T-cell (primary cell): Measurements from ENCODE around the gene KCNMA1. TPM values are rescaled to one million over a fixed set of nuclear protein-coding genes. Genes with fewer than 3 reads are reported as not detected.

Experiments used
- ATAC-seq, 4 experiments: fragments of 200-7000 bp in 3 of 4; fragments of 150-1000 bp in 1 of 4; cut with Tn5 transposase; replicated peaks in 1 of 4; 1 replicate in 3 of 4; 2 replicates in 1 of 4; pipeline ENCODE4 v1.10.0; 2021; ENCODE audit warnings: moderate library complexity in 3 of 4, mild to moderate bottlenecking in 2 of 4, moderate number of reproducible peaks in 1 of 4
- CTCF ChIA-PET, 2 donors: fragments of 300-600 bp; sonication (Branson Sonifier 250); formaldehyde crosslinking; loops; one replicate each; lab custom pipeline; 2022; ENCODE audit warnings: antibody characterized with exemption in 2 of 2; lab: Charles Lee
- POLR2A ChIA-PET, 2 donors: fragments of 300-600 bp; sonication (Branson Sonifier 250); formaldehyde crosslinking; loops; one replicate each; lab custom pipeline; 2022; ENCODE audit warnings: antibody characterized with exemption in 2 of 2; lab: Charles Lee
- DNase-seq, 35 experiments: peaks; one replicate each; pipeline versions ENCODE4 v3.0.0 to v3.0.0-alpha.2; 2013 to 2023
- H3K27ac ChIP-seq: one replicate; pipeline ENCODE4 v1.5.1; 2013; ENCODE audit warnings: low read length
- H3K27me3 ChIP-seq, 2 experiments: replicated peaks in 1 of 2; 1 replicate in 1 of 2; 2 replicates in 1 of 2; pipeline versions ENCODE4 v1.6.1 to v1.7.0; 2013; ENCODE audit warnings: low read length in 1 of 2, mixed read lengths in 1 of 2; ENCODE audit not compliant: control insufficient read depth in 2 of 2, insufficient read depth in 2 of 2; ENCODE audit errors: extremely low read depth in 1 of 2
- H3K36me3 ChIP-seq, 2 donors: 1 replicate in 1 of 2; 2 replicates in 1 of 2; pipeline versions ENCODE4 v1.6.1 to v1.7.0; 2013; ENCODE audit warnings: low read length in 1 of 2; ENCODE audit not compliant: control insufficient read depth in 2 of 2, insufficient read depth in 1 of 2; ENCODE audit errors: extremely low read depth in 1 of 2
- H3K4me1 ChIP-seq, 2 experiments: 1 replicate in 1 of 2; 2 replicates in 1 of 2; pipeline versions ENCODE4 v1.6.1 to v1.7.0; 2013; ENCODE audit warnings: low read length in 2 of 2, mixed read lengths in 1 of 2; ENCODE audit not compliant: insufficient read depth in 2 of 2, control insufficient read depth in 1 of 2; ENCODE audit errors: extremely low read depth in 1 of 2
- H3K4me3 ChIP-seq, 2 donors: 1 replicate in 1 of 2; 2 replicates in 1 of 2; pipeline versions ENCODE4 v1.5.1 to v1.7.0; 2013; ENCODE audit warnings: mild to moderate bottlenecking in 2 of 2, low read length in 1 of 2, moderate library complexity in 1 of 2; ENCODE audit not compliant: control insufficient read depth in 1 of 2; ENCODE audit errors: extremely low read depth in 1 of 2
- H3K9me3 ChIP-seq: 2 replicates; pipeline ENCODE4 v1.7.0; 2013
- H3K27ac Mint-ChIP-seq, 2 donors: one replicate each; pipeline ENCODE4 v1.8.0; 2020 to 2021; ENCODE audit warnings: mild to moderate bottlenecking in 2 of 2, mixed read lengths in 2 of 2
- H3K27me3 Mint-ChIP-seq, 2 donors: one replicate each; pipeline ENCODE4 v1.8.0; 2021 to 2022; ENCODE audit warnings: mixed read lengths in 2 of 2
- H3K36me3 Mint-ChIP-seq: one replicate; pipeline ENCODE4 v1.8.0; 2021; ENCODE audit warnings: mixed read lengths
- H3K4me1 Mint-ChIP-seq, 3 donors: one replicate each; pipeline ENCODE4 v1.8.0; 2020 to 2022; ENCODE audit warnings: mixed read lengths in 3 of 3, mild to moderate bottlenecking in 1 of 3
- H3K4me3 Mint-ChIP-seq, 3 donors: one replicate each; pipeline ENCODE4 v1.8.0; 2020 to 2022; ENCODE audit warnings: mild to moderate bottlenecking in 3 of 3, mixed read lengths in 3 of 3, moderate library complexity in 3 of 3
- H3K9me3 Mint-ChIP-seq, 3 donors: one replicate each; pipeline ENCODE4 v1.8.0; 2020 to 2022; ENCODE audit warnings: mixed read lengths in 3 of 3
- WGBS: methylation state at CpG from one replicate; pipeline ENCODE4 v1.1.5; 2013; ENCODE audit warnings: missing lambda C conversion rate; ENCODE audit not compliant: insufficient coverage; 5-methylcytosine and 5-hydroxymethylcytosine counted together
- total RNA-seq, 35 experiments: library from RNA in 6 of 35; stranded (reverse) in 6 of 35; fragments of 120-200 nt in 1 of 35; gene quantifications; one replicate each; pipeline versions ENCODE4 v1.2.1 to v1.2.4 and lab custom pipeline; 2013 to 2026

KCNMA1 gene
- total RNA-seq, 5 donors from 2014 or later (not counting 1 experiment from before 2014, with no cell fraction given) = 0.14 to 1.6 (median 0.60) TPM

GRCh38 chr10:77333610-77334340, 303.8 kb downstream of the KCNMA1 start:
- H3K27ac ChIP-seq = no peak overlapping the region
- H3K36me3 Mint-ChIP-seq = no peaks in the 10 kb centered on the region
- H3K4me1 Mint-ChIP-seq = no peaks in the 10 kb centered on the region
- WGBS = 100% methylated on average over 1 of the region's 8 CpGs
- peaks cover 0 to 6% of the 10 kb centered on the region in 2 experiments for H3K27me3 ChIP-seq
- no peak overlapping the region for H3K4me3 ChIP-seq
- H3K36me3 ChIP-seq = no peaks in the 10 kb centered on the region
- CTCF ChIA-PET = no interaction called here
- no peaks in the 10 kb centered on the region for H3K9me3 Mint-ChIP-seq
- DNase-seq (no peak), ATAC-seq (no peak)
- POLR2A ChIA-PET = no interaction called here
- no peaks in the 10 kb centered on the region for H3K9me3 ChIP-seq
- H3K27me3 Mint-ChIP-seq = peaks cover 0 to 6% of the 10 kb centered on the region in 2 donors
- no peak overlapping the region for H3K27ac Mint-ChIP-seq
- H3K4me3 Mint-ChIP-seq = no peak overlapping the region
- no peaks in the 10 kb centered on the region for H3K4me1 ChIP-seq

GRCh38 chr10:77332256-77332655, 305.4 kb downstream of the KCNMA1 start:
- H3K4me1 Mint-ChIP-seq = peaks cover 0 to 4% (median 0%) of the 10 kb centered on the region in 3 donors
- peaks cover 0 to 6% of the 10 kb centered on the region in 2 donors for H3K27me3 Mint-ChIP-seq
- no peak overlapping the region for H3K27ac ChIP-seq
- H3K9me3 ChIP-seq = no peaks in the 10 kb centered on the region
- H3K4me1 ChIP-seq = no peaks in the 10 kb centered on the region
- no peak overlapping the region for H3K4me3 ChIP-seq
- no peaks in the 10 kb centered on the region for H3K27me3 ChIP-seq
- no peak overlapping the region for H3K27ac Mint-ChIP-seq
- ATAC-seq (no peak), DNase-seq (no peak)
- no peaks in the 10 kb centered on the region for H3K36me3 ChIP-seq
- no peak overlapping the region for H3K4me3 Mint-ChIP-seq
- no peaks in the 10 kb centered on the region for H3K9me3 Mint-ChIP-seq
- ChIA-PET POLR2A (interaction anchor here in 1 of 2 donors (0.6 kb wide), 1 partner anchor 18 kb away, joined by 6 read pairs; no protein-coding TSS in a partner anchor), CTCF (no interaction called here)
- no peaks in the 10 kb centered on the region for H3K36me3 Mint-ChIP-seq

- CTCF ChIA-PET = no interaction called here
- WGBS = 78% methylated on average over 2 of the region's 6 CpGs
Observed at GRCh38 chr10:77328272-77328816, 309.3 kb downstream of the KCNMA1 start.

GRCh38 chr10:77325233-77325537, 312.4 kb downstream of the KCNMA1 start:
- Histone ChIP-seq H3K27me3 (peaks cover 0 to 5% of the 10 kb centered on the region in 2 experiments), H3K36me3 (no peaks in the 10 kb centered on the region), H3K4me1 (no peaks in the 10 kb centered on the region), H3K4me3 (no peak overlapping the region), H3K27ac (no peak overlapping the region), H3K9me3 (no peaks in the 10 kb centered on the region)
- POLR2A ChIA-PET = no interaction called here
- CTCF ChIA-PET = no interaction called here
- Mint-ChIP-seq H3K27me3 (peaks cover 0 to 4% of the 10 kb centered on the region in 2 donors), H3K4me3 (no peak overlapping the region), H3K4me1 (peaks cover 0 to 4% (median 0%) of the 10 kb centered on the region in 3 donors), H3K27ac (no peak overlapping the region), H3K9me3 (peaks cover 0 to 4% (median 4%) of the 10 kb centered on the region in 3 donors), H3K36me3 (no peaks in the 10 kb centered on the region)
- WGBS = 80% methylated on average over 3 of the region's 4 CpGs
- DNase-seq = no peak
- ATAC-seq = no peak

More at GRCh38 chr10:77328272-77328816, 309.3 kb downstream of the KCNMA1 start:
- H3K9me3 ChIP-seq = no peaks in the 10 kb centered on the region
- peaks cover 0 to 7% of the 10 kb centered on the region in 2 donors for H3K27me3 Mint-ChIP-seq
- DNase-seq = peak in 6 of 35 experiments; percentile 2 to 8 (median 2)
- H3K4me3 ChIP-seq = no peak overlapping the region
- POLR2A ChIA-PET = no interaction called here
- no peak for ATAC-seq
- H3K27me3 ChIP-seq = peaks cover 0 to 5% of the 10 kb centered on the region in 2 experiments
- no peaks in the 10 kb centered on the region for H3K4me1 ChIP-seq
- H3K4me3 Mint-ChIP-seq = no peak overlapping the region
- no peak overlapping the region for H3K27ac ChIP-seq
- H3K27ac Mint-ChIP-seq = no peak overlapping the region
- peaks cover 0 to 4% (median 0%) of the 10 kb centered on the region in 3 donors for H3K9me3 Mint-ChIP-seq
- H3K36me3 Mint-ChIP-seq = no peaks in the 10 kb centered on the region
- H3K4me1 Mint-ChIP-seq = peaks cover 0 to 4% (median 0%) of the 10 kb centered on the region in 3 donors
- no peaks in the 10 kb centered on the region for H3K36me3 ChIP-seq

- Mint-ChIP-seq H3K9me3 (peaks cover 0 to 4% (median 4%) of the 10 kb centered on the region in 3 donors), H3K27ac (no peak overlapping the region), H3K36me3 (no peaks in the 10 kb centered on the region), H3K27me3 (peaks cover 0 to 4% of the 10 kb centered on the region in 2 donors), H3K4me3 (no peak overlapping the region), H3K4me1 (no peaks in the 10 kb centered on the region)
- WGBS = no CpG with 5 or more reads among the region's 3 CpGs
- POLR2A ChIA-PET = no interaction called here
- CTCF ChIA-PET = no interaction called here
- ATAC-seq = no peak
- no peaks in the 10 kb centered on the region for H3K4me1 ChIP-seq
- peaks cover 0 to 5% of the 10 kb centered on the region in 2 experiments for H3K27me3 ChIP-seq
- H3K9me3 ChIP-seq = no peaks in the 10 kb centered on the region
- H3K4me3 ChIP-seq = no peak overlapping the region
- H3K36me3 ChIP-seq = no peaks in the 10 kb centered on the region
- DNase-seq = no peak
- H3K27ac ChIP-seq = no peak overlapping the region
Observed at GRCh38 chr10:77321838-77322237, 315.8 kb downstream of the KCNMA1 start.

GRCh38 chr10:77320971-77321471, 316.6 kb downstream of the KCNMA1 start:
- no peaks in the 10 kb centered on the region for H3K4me1 Mint-ChIP-seq
- no peak overlapping the region for H3K4me3 ChIP-seq
- H3K9me3 ChIP-seq = no peaks in the 10 kb centered on the region
- H3K36me3 Mint-ChIP-seq = no peaks in the 10 kb centered on the region
- H3K36me3 ChIP-seq = no peaks in the 10 kb centered on the region
- no peak overlapping the region for H3K4me3 Mint-ChIP-seq
- H3K9me3 Mint-ChIP-seq = peaks cover 0 to 4% (median 1%) of the 10 kb centered on the region in 3 donors
- no peak for ATAC-seq
- WGBS = 86% methylated on average over 1 of the region's 2 CpGs
- POLR2A ChIA-PET = no interaction called here
- CTCF ChIA-PET = no interaction called here
- H3K27ac Mint-ChIP-seq = no peak overlapping the region
- H3K27me3 ChIP-seq = peaks cover 0 to 5% of the 10 kb centered on the region in 2 experiments
- DNase-seq = no peak
- H3K27ac ChIP-seq = no peak overlapping the region
- H3K27me3 Mint-ChIP-seq = peaks cover 0 to 1% of the 10 kb centered on the region in 2 donors
- no peaks in the 10 kb centered on the region for H3K4me1 ChIP-seq
